Urinary bladder (tissue), 4 donors: ENCODE measurements around the gene TM7SF2. TPM values are rescaled to one million over a fixed set of nuclear protein-coding genes. Genes with fewer than 3 reads are reported as not detected.

Experiments used
- DNase-seq: peaks from one replicate; pipeline ENCODE4 v3.0.0-alpha.2; 2015; ENCODE audit errors: extremely low spot score
- H3K27ac ChIP-seq: one replicate; pipeline ENCODE4 v1.5.1; 2013; ENCODE audit warnings: low read depth, mild to moderate bottlenecking, moderate library complexity
- H3K36me3 ChIP-seq: one replicate; pipeline ENCODE4 v1.6.1; 2013; ENCODE audit warnings: mild to moderate bottlenecking, moderate library complexity; ENCODE audit not compliant: insufficient read depth
- H3K4me1 ChIP-seq: one replicate; pipeline ENCODE4 v1.6.1; 2013; ENCODE audit warnings: mild to moderate bottlenecking, moderate library complexity; ENCODE audit not compliant: insufficient read depth
- H3K4me3 ChIP-seq: one replicate; pipeline ENCODE4 v1.5.1; 2013; ENCODE audit warnings: low read depth, low read length
- WGBS: extraction: QIAGEN DNeasy Blood & Tissue Kit; methylation state at CpG from one replicate; pipeline ENCODE4 v1.1.7; 2013; 5-methylcytosine and 5-hydroxymethylcytosine counted together
- polyA plus RNA-seq: library from polyadenylated mRNA; stranded (reverse); fragments of 200-250 nt; gene quantifications from one replicate; pipeline ENCODE4 v1.2.3, GENCODE V29; 2013
- total RNA-seq: library from RNA; depleted of rRNA; stranded (reverse); fragments of >200 nt; gene quantifications from one replicate; pipeline ENCODE4 v1.2.3, GENCODE V29; 2014
- donor health status: healthy with polysubstance abuse.
- donor health status: healthy.

Gene TM7SF2
- total and polyA plus RNA-seq, 2 donors = 9.6 to 12.1 TPM

DNA sequence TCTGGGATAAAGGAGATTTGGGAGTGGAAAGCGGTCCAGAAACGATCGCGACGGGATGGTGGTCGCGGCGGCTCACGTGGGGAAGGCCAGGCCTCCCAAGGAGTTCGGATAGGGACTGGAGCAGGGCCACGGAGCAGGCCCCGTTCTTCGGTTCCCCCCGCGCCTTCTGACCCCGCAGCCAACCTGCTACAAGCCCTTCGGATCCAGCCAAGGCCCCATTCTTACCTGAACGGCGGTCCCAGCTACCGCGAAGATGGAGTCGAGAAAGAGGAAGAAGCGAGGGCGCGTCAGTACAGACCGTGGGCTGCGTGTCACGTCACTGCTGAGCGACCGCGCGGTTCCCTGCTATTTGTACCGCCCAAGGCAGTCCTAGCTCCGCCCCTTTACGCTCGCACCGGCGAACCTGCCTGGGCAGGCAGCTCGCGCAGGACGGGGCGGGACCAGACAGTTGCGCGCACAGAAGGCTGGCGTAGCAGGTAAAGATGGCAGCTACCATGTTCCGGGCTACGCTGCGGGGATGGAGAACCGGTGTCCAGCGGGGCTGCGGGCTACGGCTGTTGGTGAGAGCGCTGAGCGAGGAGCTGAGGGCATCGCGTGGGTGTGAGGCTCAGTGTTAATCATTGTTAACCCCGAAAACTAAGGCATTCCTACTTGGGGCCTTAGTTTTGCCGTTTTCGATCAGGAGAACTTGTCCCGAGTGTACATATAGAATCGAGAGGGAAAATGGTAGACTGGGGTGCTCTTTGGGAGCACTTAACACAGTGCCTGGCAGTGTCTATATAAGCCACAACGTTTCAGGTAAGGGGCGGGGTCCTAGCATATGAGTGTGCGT lies 10.4 kb downstream of the TM7SF2 start, which contains the start of the genes FAU and MRPL49:
FAU (minus strand) TSS at position 270 of the 832 bp plus-strand sequence. CDS start 321 bp downstream, outside the sequence.
MRPL49 (plus strand) TSS at position 457 of the 832 bp plus-strand sequence; CDS start at position 483, 26 bp downstream.
- DNase-seq = peak; percentile 88
- H3K27ac ChIP-seq = peak within 1 kb of the TSS; percentile 91
- WGBS = under 1% methylated on average over 64 of the region's 64 CpGs
- H3K4me3 ChIP-seq = peak within 1 kb of the TSS; percentile 71
- H3K36me3 ChIP-seq = no peaks in the 10 kb centered on the region
- H3K4me1 ChIP-seq = no peaks in the 10 kb centered on the region

DNA sequence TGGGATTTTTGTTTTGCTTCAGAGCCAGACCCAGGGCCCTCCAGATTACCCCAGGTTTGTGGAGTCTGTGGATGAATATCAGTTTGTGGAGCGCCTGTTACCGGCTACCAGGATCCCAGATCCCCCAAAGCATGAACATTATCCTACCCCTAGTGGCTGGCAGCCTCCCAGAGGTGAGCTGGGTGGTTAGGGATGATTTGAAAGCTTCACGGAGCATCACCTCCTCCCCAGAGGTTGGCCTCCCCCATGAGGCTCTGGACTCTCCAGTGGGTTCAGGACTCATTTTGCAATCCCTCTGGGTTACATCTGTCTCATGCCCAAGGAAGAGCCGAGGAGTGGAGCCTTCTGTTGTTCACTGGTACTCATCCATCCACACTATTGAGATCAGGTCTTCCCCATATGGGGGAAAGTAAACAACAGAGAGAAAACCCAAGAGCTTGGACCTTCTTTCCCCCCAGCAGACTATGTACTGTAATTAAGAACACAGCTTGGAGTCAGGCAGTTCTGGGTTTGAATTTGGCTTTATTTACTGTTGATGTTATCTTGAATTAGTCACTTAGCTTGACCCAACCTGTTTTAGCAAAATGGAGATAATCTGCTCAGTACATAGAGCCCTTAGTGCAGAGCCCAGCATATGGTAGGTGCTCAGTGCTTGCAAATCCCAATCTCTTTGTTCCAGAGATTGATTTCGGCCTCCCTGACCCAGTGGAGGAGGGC lies 13.0 kb downstream of the TM7SF2 start:
- Histone ChIP-seq H3K27ac (no peak overlapping the region), H3K36me3 (peaks cover 3% of the 10 kb centered on the region), H3K4me3 (no peak overlapping the region), H3K4me1 (no peaks in the 10 kb centered on the region)
- DNase-seq = no peak
- 89% methylated on average over 5 of the region's 5 CpGs for WGBS

DNA sequence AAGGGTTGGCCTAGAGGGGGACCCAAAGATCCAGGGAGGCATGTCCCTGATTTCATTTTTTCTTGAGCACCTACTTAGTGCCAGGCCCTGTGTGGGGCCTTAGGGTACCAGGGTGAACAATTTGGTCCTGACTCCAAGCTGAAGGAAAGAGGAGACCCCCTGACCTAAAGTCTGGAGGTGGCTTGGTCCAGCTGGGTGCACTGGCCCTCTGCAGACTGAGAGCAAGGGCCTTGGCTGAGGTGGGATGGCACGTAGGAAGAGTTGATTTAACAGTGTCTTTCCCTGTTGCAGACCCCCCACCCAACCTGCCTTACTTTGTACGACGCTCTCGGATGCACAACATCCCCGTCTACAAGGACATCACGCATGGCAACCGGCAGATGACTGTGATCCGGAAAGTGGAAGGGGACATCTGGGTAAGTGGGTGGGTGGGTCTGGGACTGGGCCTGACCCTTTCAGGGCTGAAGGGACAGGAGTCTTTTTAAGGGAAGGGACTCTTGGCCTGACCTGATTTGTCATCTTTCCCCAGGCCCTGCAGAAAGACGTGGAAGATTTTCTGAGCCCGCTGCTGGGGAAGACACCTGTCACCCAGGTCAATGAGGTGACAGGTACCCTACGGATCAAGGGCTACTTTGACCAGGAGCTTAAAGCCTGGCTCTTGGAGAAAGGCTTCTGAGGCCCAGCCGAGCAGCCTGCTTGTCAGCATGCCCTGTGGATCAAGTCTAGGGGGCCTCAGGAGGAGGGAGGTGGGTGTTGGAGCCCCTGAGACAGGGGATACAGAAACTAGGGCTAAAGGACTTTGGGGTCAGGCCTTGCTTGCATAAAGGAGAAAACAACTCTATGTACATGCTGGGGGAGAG lies 13.8 kb downstream of the TM7SF2 start:
- Histone ChIP-seq H3K27ac (no peak overlapping the region), H3K4me1 (no peaks in the 10 kb centered on the region), H3K36me3 (peaks cover 7% of the 10 kb centered on the region), H3K4me3 (no peak overlapping the region)
- WGBS = 89% methylated on average over 12 of the region's 12 CpGs
- no peak for DNase-seq

DNA sequence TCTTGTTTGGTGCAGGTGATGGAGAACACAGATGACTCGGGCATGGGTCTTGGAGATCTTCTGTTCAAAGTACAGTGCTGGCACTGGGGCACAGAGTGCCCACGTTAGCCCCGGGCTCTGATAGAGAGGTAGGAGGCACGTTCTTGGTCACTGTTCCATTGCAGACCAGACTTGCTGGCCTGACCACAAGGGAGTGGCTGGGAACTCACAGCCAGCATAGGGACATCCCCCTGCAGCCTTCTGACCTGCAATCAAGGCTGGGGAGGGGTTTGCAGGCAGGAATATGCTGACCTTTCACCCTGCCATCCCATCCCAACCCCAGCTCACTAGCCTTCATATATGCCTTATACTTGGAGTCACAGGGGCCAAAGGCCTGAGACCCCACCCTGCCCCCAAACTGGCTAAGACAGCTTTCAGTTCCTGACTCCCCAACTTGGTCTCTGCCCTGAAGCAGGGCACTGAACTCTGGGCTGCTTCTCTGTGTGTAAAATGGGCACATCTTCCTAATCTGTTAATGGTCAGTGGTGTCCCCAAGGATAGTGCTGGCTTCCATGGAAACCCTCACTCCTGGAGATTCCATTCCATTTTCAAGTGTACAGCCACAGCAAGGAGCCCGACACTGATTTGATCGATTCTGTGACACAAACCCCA lies 15.1 kb downstream of the TM7SF2 start:
- H3K4me1 ChIP-seq = no peaks in the 10 kb centered on the region
- no peak overlapping the region for H3K4me3 ChIP-seq
- peaks cover 11% of the 10 kb centered on the region for H3K36me3 ChIP-seq
- no peak overlapping the region for H3K27ac ChIP-seq
- no peak for DNase-seq
- WGBS = 75% methylated on average over 6 of the region's 6 CpGs

DNA sequence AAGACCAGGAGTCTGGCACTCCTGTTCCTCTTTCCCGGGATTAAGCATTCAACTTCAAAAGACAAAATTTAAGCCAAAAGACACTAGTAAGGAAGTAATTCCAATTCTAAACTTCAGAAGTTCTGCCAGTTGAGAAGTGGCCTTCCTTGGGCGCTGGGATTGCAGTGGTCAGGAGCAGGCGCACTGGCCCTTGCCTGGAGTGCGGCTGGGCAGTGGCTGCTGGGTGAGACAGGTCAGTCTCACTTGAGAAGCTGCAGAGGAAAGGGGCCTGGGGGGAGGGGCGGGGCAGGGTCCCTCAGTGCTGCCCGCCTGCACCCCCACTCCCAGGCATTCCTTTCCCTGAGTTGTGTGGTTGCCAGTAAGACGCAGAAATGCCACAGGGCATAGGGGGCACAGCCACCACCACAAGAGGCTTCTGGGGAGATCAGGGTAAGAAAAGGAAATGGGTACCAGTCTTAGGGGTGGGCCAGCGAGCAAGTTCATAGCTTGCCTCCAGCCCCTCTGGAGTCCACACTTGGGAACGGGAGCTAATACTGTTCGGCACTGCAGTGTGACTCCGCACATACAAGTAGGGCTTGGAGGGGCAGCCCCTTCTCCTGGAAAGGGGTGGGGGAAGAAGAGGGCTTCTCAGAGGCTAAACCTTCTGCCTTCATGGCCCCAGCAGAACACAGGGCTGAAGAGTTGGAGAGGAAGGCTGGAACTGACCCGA lies 16.0 kb downstream of the TM7SF2 start:
- Histone ChIP-seq H3K27ac (no peak overlapping the region), H3K4me1 (no peaks in the 10 kb centered on the region), H3K36me3 (peaks cover 11% of the 10 kb centered on the region), H3K4me3 (no peak overlapping the region)
- DNase-seq = no peak
- 77% methylated on average over 12 of the region's 12 CpGs for WGBS

DNA sequence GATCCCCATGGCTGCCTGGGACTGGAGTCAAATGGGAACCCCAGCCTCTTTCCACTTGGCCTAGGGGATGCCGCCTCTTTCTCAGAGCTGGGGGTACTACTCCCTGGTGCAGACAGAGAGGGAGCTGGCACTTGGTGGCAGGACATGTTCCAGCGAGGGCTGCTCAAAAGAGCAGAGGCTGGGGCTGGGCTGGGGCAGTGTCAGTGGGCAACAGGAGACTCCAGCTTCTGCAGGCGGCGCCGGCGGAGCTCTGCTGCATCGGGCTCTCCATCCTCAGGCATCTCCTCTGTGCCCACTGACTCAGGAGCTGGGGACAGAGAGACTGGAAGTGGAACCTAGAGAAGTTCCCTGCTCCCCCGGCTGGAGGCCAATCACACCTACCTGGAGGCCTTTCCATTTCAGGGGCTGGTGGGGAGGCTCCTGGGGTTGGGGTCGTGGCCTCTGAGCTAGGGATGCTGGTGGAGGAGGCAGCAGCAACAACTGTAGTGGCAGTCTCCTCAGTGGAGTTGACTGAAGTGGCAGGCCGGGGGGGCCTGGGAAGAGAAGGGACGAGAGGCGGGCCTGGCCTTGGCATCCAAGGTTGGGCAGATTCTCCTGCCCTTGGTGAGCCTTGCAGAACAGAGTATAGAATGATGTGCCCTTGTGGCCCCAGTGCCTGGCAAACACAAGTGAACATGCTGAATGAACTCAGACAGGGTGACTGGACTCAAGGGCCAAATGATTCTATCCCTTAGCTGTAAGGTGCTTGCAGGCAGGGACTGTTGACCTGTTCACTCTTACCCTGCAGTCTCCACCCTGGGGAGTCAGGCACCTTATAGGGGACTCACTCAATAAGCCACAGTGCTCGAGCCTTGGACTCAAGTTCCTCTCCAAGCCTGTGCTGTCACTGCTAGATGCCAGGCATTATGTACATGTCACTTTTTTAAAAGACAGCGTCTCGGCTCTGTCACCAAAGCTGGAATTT lies 16.8 kb downstream of the TM7SF2 start:
- WGBS = 86% methylated on average over 15 of the region's 15 CpGs
- no peaks in the 10 kb centered on the region for H3K4me1 ChIP-seq
- no peak overlapping the region for H3K27ac ChIP-seq
- no peak for DNase-seq
- no peak overlapping the region for H3K4me3 ChIP-seq
- peaks cover 11% of the 10 kb centered on the region for H3K36me3 ChIP-seq

DNA sequence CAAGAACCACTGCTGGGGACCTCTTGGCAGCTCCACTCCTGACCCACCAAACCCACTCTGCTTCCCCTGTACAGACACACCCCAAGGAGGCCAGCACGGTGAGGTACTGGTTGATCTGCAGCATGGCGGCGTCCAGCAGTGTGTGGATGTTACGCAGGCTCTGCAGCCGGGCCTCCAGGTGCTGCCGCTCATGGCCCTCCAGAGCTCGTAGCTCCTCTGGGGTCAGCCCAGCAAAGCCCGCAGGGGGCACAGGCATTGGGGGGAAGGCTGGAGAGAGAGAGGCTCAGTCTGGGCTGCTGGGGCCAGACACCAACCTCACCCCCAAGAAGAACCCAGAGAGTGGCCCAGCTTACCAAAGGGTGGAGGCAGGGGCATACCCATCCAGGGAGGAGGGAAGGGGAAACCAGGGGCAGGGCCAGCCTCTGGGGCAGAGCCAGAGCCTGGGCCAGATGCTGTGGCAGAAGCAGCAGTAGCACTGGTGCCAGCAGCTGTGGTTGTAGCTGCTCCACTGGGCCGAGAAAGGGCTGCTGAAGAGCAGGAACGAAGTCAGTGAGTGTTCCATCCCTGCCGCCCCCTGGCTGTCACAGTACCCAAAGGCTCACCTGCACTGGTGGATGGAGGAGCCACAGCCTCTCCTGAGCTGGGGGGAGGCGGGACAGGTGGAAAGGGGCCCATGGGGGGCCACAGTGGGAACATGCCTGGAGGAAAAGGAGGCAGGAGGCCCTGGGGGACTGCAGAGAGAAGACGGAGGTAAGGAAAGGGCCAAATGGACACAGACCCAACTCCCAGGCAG lies 18.2 kb downstream of the TM7SF2 start:
- DNase-seq = no peak
- no peaks in the 10 kb centered on the region for H3K4me1 ChIP-seq
- 86% methylated on average over 13 of the region's 13 CpGs for WGBS
- no peak overlapping the region for H3K4me3 ChIP-seq
- no peak overlapping the region for H3K27ac ChIP-seq
- peaks cover 11% of the 10 kb centered on the region for H3K36me3 ChIP-seq

DNA sequence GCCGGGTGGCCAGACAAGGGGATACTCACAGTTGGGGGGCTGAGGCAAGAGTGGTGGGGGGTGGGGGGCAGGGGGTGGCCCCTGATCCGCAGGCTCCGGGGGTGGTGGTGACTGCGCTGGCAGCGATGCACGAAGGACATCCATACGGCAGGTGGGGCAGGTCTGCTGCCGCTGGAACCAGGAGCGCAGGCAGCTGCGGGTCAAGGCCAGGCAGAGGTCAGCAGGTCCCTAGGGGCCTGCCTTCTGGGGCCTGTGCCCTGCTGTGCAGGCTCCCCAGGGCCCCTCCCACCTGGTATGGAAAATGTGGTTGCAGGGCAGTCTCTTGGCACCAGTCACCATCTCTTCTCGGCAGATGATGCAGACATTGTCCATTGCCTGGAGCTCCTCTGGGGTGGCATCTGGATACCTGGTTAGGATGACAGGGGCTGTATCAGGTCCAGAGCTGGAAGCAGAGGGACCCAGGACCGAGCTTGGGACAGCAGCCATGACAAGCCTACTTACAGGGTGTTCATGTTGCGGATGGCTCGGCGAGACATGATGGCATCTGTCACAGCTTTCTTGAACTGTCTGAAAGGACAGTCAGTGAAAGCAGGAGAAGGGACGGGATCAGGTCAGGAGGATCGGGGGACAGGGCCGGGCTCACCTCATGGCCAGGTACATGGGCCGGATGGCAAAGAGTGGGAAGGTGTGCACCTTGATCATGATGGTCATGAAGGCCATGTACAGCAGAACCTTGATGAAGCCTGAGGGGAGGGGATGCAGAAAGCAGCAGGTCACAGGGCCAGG lies 19.2 kb downstream of the TM7SF2 start:
- H3K36me3 ChIP-seq = peaks cover 11% of the 10 kb centered on the region
- no peak overlapping the region for H3K4me3 ChIP-seq
- 89% methylated on average over 19 of the region's 19 CpGs for WGBS
- H3K27ac ChIP-seq = no peak overlapping the region
- H3K4me1 ChIP-seq = no peaks in the 10 kb centered on the region
- no peak for DNase-seq

DNA sequence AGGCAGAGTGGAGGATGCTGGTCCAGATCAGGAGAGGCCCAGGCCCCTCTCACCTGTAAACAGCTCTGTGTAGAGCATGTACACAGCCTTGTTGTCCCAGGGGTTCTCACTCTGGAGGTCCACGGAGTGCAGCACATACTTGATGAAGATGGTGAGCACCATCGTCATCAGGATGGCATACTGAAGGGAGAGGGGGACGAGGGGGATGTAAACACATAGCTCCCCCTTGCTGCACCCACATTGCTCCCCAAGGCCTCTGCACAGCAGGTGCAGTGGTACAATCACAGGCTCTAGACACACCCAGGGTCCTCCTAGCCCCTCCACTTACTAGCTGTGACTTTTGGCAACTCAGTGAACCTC lies 19.7 kb downstream of the TM7SF2 start:
- Histone ChIP-seq H3K27ac (no peak overlapping the region), H3K4me3 (no peak overlapping the region), H3K4me1 (no peaks in the 10 kb centered on the region), H3K36me3 (peaks cover 11% of the 10 kb centered on the region)
- DNase-seq = no peak
- WGBS = 86% methylated on average over 3 of the region's 3 CpGs

DNA sequence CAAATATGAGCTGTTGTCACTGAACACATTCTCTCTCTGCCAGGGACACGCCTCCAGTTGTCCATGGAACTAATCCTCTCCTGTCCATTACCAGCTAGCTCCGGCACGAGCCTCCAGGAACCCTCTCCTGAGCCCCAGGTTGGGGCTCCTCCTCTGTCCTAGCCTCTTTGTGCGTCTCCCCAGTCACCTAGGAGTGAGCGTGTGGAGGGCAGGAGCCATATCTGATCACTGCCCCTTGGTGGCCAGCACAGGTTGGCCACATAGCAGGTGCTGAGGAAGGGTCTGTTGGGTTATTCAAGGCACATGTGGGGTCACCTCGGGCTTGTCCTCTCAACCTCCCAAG lies 20.2 kb downstream of the TM7SF2 start:
- 78% methylated on average over 6 of the region's 6 CpGs for WGBS
- H3K4me1 ChIP-seq = no peaks in the 10 kb centered on the region
- no peak overlapping the region for H3K4me3 ChIP-seq
- H3K36me3 ChIP-seq = peaks cover 11% of the 10 kb centered on the region
- no peak overlapping the region for H3K27ac ChIP-seq
- no peak for DNase-seq
